Gastrocnemius medialis (tissue), 4 donors: ENCODE measurements around the gene RCL1. TPM values are rescaled to one million over a fixed set of nuclear protein-coding genes. Genes with fewer than 3 reads are reported as not detected.

ENCODE experiments used
- ATAC-seq, 2 donors: fragments of 150-250 bp; one replicate each; pipeline ENCODE4 v1.9.1; 2016
- DNase-seq, 2 donors: peaks; one replicate each; pipeline ENCODE4 v3.0.0-alpha.2; 2019
- H3K27ac ChIP-seq, 4 donors: fragments of 200-600 bp; sonication (generic); 1 replicate in 1 of 4; 2 replicates in 3 of 4; pipeline ENCODE4 v1.5.1; 2016 to 2018; ENCODE audit warnings: mild to moderate bottlenecking in 2 of 4, moderate library complexity in 1 of 4
- H3K27me3 ChIP-seq, 3 donors: fragments of 200-600 bp; sonication (generic) in 2 of 3; 1 replicate in 1 of 3; 2 replicates in 2 of 3; pipeline versions ENCODE4 v1.5.1 to v1.6.0; 2016 to 2019; ENCODE audit warnings: mild to moderate bottlenecking in 1 of 3, moderate library complexity in 1 of 3
- H3K36me3 ChIP-seq, 2 donors: fragments of 200-600 bp; sonication (generic) in 1 of 2; one replicate each; pipeline ENCODE4 v1.5.1; 2017 to 2018
- H3K4me1 ChIP-seq, 2 donors: fragments of 200-600 bp; sonication (generic) in 1 of 2; one replicate each; pipeline ENCODE4 v1.5.1; 2016 to 2017; ENCODE audit warnings: mild to moderate bottlenecking in 2 of 2
- H3K4me3 ChIP-seq, 4 donors: fragments of 200-600 bp; sonication (generic) in 3 of 4; 1 replicate in 1 of 4; 2 replicates in 3 of 4; pipeline ENCODE4 v1.5.1; 2016 to 2019; ENCODE audit warnings: mild to moderate bottlenecking in 2 of 4
- H3K9me3 ChIP-seq, 3 donors: fragments of 200-600 bp; sonication (generic) in 2 of 3; 1 replicate in 1 of 3; 2 replicates in 2 of 3; pipeline ENCODE4 v1.5.1; 2016 to 2019
- POLR2A ChIP-seq, 2 donors: fragments of 450-650 bp; IDR thresholded peaks; one replicate each; pipeline ENCODE4 v1.6.1; 2017; ENCODE audit warnings: antibody characterized with exemption in 2 of 2, mild to moderate bottlenecking in 2 of 2, moderate library complexity in 2 of 2
- in situ Hi-C, 4 donors: fragments of 200-750 bp; cut with MboI; loops; one replicate each; pipeline versions ENCODE4 v1.15.0 to v1.8.0; 2017; ENCODE audit warnings: low sequenced_read_pairs in 4 of 4
- intact Hi-C: fragments of 100-400 bp; cut with DNase I; formaldehyde crosslinking; loops from one replicate; pipeline ENCODE4 v1.15.1; 2023; ENCODE audit warnings: low total_unique reads
- total RNA-seq, 4 donors: library from RNA; depleted of rRNA; stranded (reverse); fragments of >200 nt; gene quantifications; one replicate each; pipeline versions ENCODE4 v1.1.0 to v1.2.3, GENCODE V29; 2016
- TF ChIP-seq, protein P1 (sequence below), 5 experiments: fragments of 450-650 bp in 3 of 5; fragments of 200-600 bp in 2 of 5; sonication (generic) in 2 of 5; IDR thresholded peaks in 4 of 5; conservative IDR thresholded peaks in 1 of 5; 1 replicate in 4 of 5; 2 replicates in 1 of 5; pipeline ENCODE4 v1.5.1; 2016 to 2019; ENCODE audit warnings: antibody characterized with exemption in 5 of 5, mild to moderate bottlenecking in 3 of 5, moderate library complexity in 3 of 5

The RCL1 gene
- total RNA-seq, 4 donors from 2014 or later, result 18.8 to 62.4 (median 26.2) TPM

GRCh38 chr9:4864698-4865097 is 72.0 kb downstream of the RCL1 start:
- in situ Hi-C loops (no loop called here), intact Hi-C loops (no loop called here)
- TF ChIP-seq, protein P1, sequence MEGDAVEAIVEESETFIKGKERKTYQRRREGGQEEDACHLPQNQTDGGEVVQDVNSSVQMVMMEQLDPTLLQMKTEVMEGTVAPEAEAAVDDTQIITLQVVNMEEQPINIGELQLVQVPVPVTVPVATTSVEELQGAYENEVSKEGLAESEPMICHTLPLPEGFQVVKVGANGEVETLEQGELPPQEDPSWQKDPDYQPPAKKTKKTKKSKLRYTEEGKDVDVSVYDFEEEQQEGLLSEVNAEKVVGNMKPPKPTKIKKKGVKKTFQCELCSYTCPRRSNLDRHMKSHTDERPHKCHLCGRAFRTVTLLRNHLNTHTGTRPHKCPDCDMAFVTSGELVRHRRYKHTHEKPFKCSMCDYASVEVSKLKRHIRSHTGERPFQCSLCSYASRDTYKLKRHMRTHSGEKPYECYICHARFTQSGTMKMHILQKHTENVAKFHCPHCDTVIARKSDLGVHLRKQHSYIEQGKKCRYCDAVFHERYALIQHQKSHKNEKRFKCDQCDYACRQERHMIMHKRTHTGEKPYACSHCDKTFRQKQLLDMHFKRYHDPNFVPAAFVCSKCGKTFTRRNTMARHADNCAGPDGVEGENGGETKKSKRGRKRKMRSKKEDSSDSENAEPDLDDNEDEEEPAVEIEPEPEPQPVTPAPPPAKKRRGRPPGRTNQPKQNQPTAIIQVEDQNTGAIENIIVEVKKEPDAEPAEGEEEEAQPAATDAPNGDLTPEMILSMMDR (IDR thresholded peaks at IDR 0.05 in 4 of 5, conservative IDR thresholded peaks at IDR 0.05 in 1 of 5), result no peak
- no peak for TF ChIP-seq POLR2A (IDR thresholded peaks at IDR 0.05)

GRCh38 chr9:4865681-4866080 is 72.9 kb downstream of the RCL1 start:
- no peaks in the 10 kb centered on the region for H3K27me3 ChIP-seq
- in situ Hi-C loops (no loop called here), intact Hi-C loops (no loop called here)
- TF ChIP-seq, protein P1 (IDR thresholded peaks at IDR 0.05 in 4 of 5, conservative IDR thresholded peaks at IDR 0.05 in 1 of 5), result no peak
- no peak for TF ChIP-seq POLR2A (IDR thresholded peaks at IDR 0.05)
- no peaks in the 10 kb centered on the region for H3K9me3 ChIP-seq
- no peak overlapping the region for H3K4me3 ChIP-seq
- H3K4me1 ChIP-seq, result peaks cover 44 to 47% of the 10 kb centered on the region in 2 donors
- H3K36me3 ChIP-seq, result peaks cover 0 to 8% of the 10 kb centered on the region in 2 donors
- ATAC-seq (peak in 1 of 2 donors; percentile 14), DNase-seq (no peak)
- peak overlapping the region in 1 of 4 donors; percentile 69 for H3K27ac ChIP-seq

More at GRCh38 chr9:4864698-4865097, 72.0 kb downstream of the RCL1 start:
- H3K27ac ChIP-seq, result no peak overlapping the region
- no peaks in the 10 kb centered on the region for H3K27me3 ChIP-seq
- H3K4me3 ChIP-seq, result no peak overlapping the region
- H3K36me3 ChIP-seq, result peaks cover 0 to 14% of the 10 kb centered on the region in 2 donors
- H3K9me3 ChIP-seq, result no peaks in the 10 kb centered on the region
- peaks cover 44 to 47% of the 10 kb centered on the region in 2 donors for H3K4me1 ChIP-seq
- ATAC-seq (no peak), DNase-seq (no peak)

DNA sequence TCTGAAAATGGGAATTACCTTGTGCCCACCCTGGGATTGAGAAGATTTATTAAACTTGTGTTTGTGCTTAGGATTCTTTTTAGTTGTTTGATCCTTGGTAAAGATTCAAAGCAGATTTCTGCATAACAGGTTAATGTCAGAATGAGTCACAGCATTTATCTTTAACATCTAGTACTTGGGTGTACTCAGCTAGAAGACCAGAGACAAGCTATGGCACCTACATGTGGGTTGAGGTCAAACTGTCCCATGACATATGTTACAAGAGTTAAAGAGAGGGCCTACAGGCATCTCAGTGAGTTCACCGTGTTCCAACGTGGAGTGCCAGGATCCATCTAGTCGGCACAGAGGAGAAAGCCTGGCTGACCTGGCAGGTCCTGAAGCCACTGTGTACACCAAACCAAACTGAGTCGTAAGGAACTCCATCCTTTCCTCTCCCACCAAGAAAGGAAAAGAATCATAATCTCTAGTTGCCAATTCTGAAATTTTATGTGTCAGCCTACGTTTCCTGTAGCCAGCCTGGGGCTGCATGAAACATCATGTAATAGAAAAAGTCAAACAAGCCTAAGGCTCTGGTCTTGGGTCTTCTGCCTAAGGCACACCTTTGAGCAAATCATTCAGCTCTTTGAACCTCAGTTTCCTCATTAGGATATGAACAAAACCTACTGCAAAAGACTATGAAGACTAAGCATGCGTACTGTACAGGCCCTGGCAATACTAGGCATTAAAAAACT is 73.7 kb downstream of the RCL1 start:
- intact Hi-C loops (no loop called here), in situ Hi-C loops (no loop called here)
- peaks cover 0 to under 1% of the 10 kb centered on the region in 2 donors for H3K36me3 ChIP-seq
- ATAC-seq (peak; percentile 45 to 85), DNase-seq (peak in 1 of 2 donors; percentile 37)
- H3K27ac ChIP-seq, result peak overlapping the region in 3 of 4 donors; percentile 2 to 69 (median 6)
- H3K27me3 ChIP-seq, result no peaks in the 10 kb centered on the region
- peaks cover 44 to 47% of the 10 kb centered on the region in 2 donors for H3K4me1 ChIP-seq
- H3K9me3 ChIP-seq, result no peaks in the 10 kb centered on the region
- no peak overlapping the region for H3K4me3 ChIP-seq
- no peak for TF ChIP-seq POLR2A (IDR thresholded peaks at IDR 0.05)
- TF ChIP-seq, protein P1 (IDR thresholded peaks at IDR 0.05 in 4 of 5, conservative IDR thresholded peaks at IDR 0.05 in 1 of 5), result no peak

GRCh38 chr9:4873066-4873465 is 80.3 kb downstream of the RCL1 start:
- Histone ChIP-seq H3K9me3 (no peaks in the 10 kb centered on the region), H3K27me3 (no peaks in the 10 kb centered on the region), H3K4me1 (peaks cover 17 to 20% of the 10 kb centered on the region in 2 donors), H3K36me3 (no peaks in the 10 kb centered on the region), H3K4me3 (no peak overlapping the region), H3K27ac (no peak overlapping the region)
- no peak for DNase-seq
- in situ Hi-C loops (no loop called here), intact Hi-C loops (no loop called here)
- TF ChIP-seq POLR2A (IDR thresholded peaks at IDR 0.05), result no peak
- TF ChIP-seq, protein P1 (IDR thresholded peaks at IDR 0.05 in 4 of 5, conservative IDR thresholded peaks at IDR 0.05 in 1 of 5), result no peak
- ATAC-seq, result peak in 1 of 2 donors; percentile 60
